OCI-LY7 (cell line): ENCODE results near the gene ZNF622.

Source experiments
- CTCF ChIP-seq: fragments of 200-600 bp; sonication (generic); conservative IDR thresholded peaks from 2 replicates; pipeline ENCODE4 v1.5.1; 2014; ENCODE audit warnings: mild to moderate bottlenecking, antibody characterized with exemption, low read length, moderate library complexity, mixed read lengths
- EZH2phosphoT487 ChIP-seq: fragments of 200-600 bp; sonication (generic); IDR thresholded peaks from 2 replicates; pipeline ENCODE4 v1.6.1; 2018; ENCODE audit warnings: low read depth, borderline replicate concordance, mild to moderate bottlenecking, mixed run types, antibody characterized with exemption, low read length, moderate library complexity, mixed read lengths

- TF ChIP-seq CTCF, result no peak
- TF ChIP-seq EZH2phosphoT487, result no peak
Observed at GRCh38 chr5:16493261-16493660, 27.7 kb upstream of the ZNF622 start.
